Dermis blood vessel endothelial cell (primary cell): Measurements from ENCODE around the gene DISP2. TPM values are rescaled to one million over a fixed set of nuclear protein-coding genes. Genes with fewer than 3 reads are reported as not detected.
A peak's percentile ranks its signal among the peaks of the same experiment; 100 is the strongest.

Source experiments
- DNase-seq: peaks from one replicate; pipeline ENCODE4 v3.0.0; 2010
- total RNA-seq: library from RNA; depleted of rRNA; stranded (reverse); fragments of >200 nt; gene quantifications from 2 replicates; pipeline ENCODE4 v1.2.3, GENCODE V29; 2014

Gene DISP2
- total RNA-seq, 1 donor from 2014 or later, result 0.17 TPM

- no peak for DNase-seq
Observed at GRCh38 chr15:40389824-40390595, 32.0 kb downstream of the DISP2 start.

- DNase-seq, result no peak
Observed at GRCh38 chr15:40392986-40393948, 35.2 kb downstream of the DISP2 start.

- no peak for DNase-seq
Observed at GRCh38 chr15:40397688-40398412, 39.8 kb downstream of the DISP2 start.

GRCh38 chr15:40398413-40398873 lies 40.4 kb downstream of the DISP2 start:
- DNase-seq, result no peak

GRCh38 chr15:40399370-40399769 lies 41.4 kb downstream of the DISP2 start:
- no peak for DNase-seq

GRCh38 chr15:40405501-40406381 lies 47.7 kb downstream of the DISP2 start, which contains the start of gene IVD:
IVD (plus strand) TSS chr15:40405795; CDS start chr15:40405828, 33 bp downstream.
- DNase-seq, result peak; percentile 97

GRCh38 chr15:40407330-40407990 lies 49.4 kb downstream of the DISP2 start:
- no peak for DNase-seq

GRCh38 chr15:40409366-40409765 lies 51.3 kb downstream of the DISP2 start:
- DNase-seq, result no peak

- no peak for DNase-seq
Observed at GRCh38 chr15:40410476-40410875, 52.5 kb downstream of the DISP2 start.

GRCh38 chr15:40412095-40412759 lies 54.2 kb downstream of the DISP2 start:
- DNase-seq, result no peak

GRCh38 chr15:40413036-40413435 lies 55.0 kb downstream of the DISP2 start:
- DNase-seq, result no peak

GRCh38 chr15:40414816-40415215 lies 56.8 kb downstream of the DISP2 start:
- no peak for DNase-seq

- no peak for DNase-seq
Observed at GRCh38 chr15:40415226-40415625, 57.2 kb downstream of the DISP2 start.

GRCh38 chr15:40416056-40416455 lies 58.0 kb downstream of the DISP2 start:
- no peak for DNase-seq

GRCh38 chr15:40418126-40418525 lies 60.1 kb downstream of the DISP2 start:
- DNase-seq, result no peak

GRCh38 chr15:40420071-40420713 lies 62.2 kb downstream of the DISP2 start:
- DNase-seq, result no peak

- DNase-seq, result peak; percentile 21
Observed at GRCh38 chr15:40420793-40421192, 62.8 kb downstream of the DISP2 start.

GRCh38 chr15:40421246-40422157 lies 63.5 kb downstream of the DISP2 start:
- peak; percentile 83 for DNase-seq
